ENCODE results near the gene MGAT1.
"Not testable (repeated sequence)": the region's sequence is repeated elsewhere in the genome, so short reads cannot be mapped to it uniquely, and the experiment has no call there.

MGAT1 gene

GRCh38 chr5:180788651-180789410, 13.8 kb downstream of the MGAT1 start:
- peaks cover 27% of the 10 kb centered on the region for H3K36me3 ChIP-seq (ENCODE audit: insufficient read depth, low read length)
- not testable (repeated sequence) for H3K27ac ChIP-seq (ENCODE audit: low read depth, low read length)

GRCh38 chr5:180787711-180788431, 14.7 kb downstream of the MGAT1 start:
- Histone ChIP-seq H3K36me3 (ENCODE audit: insufficient read depth, low read length) (peaks cover 27% of the 10 kb centered on the region), H3K27me3 (ENCODE audit: control insufficient read depth in 1 of 2, insufficient read depth in 2 of 2, low read length in 2 of 2) (no peaks in the 10 kb centered on the region), H3K9ac (ENCODE audit: low read length) (no peak overlapping the region), H3K27ac (ENCODE audit: low read depth, low read length) (no peak overlapping the region), H3K4me1 (ENCODE audit: insufficient read depth, low read length) (peaks cover 31% of the 10 kb centered on the region), H3K4me3 (ENCODE audit: low read depth in 1 of 2, low read length in 2 of 2) (no peak overlapping the region), H3K9me3 (ENCODE audit: low read length) (no peaks in the 10 kb centered on the region)

More at GRCh38 chr5:180788651-180789410, 13.8 kb downstream of the MGAT1 start:
- H3K9me3 ChIP-seq (ENCODE audit: low read length); H3K4me3 ChIP-seq (ENCODE audit: low read depth in 1 of 2, low read length in 2 of 2); H3K9ac ChIP-seq (ENCODE audit: low read length); H3K27me3 ChIP-seq (ENCODE audit: control insufficient read depth in 1 of 2, insufficient read depth in 2 of 2, low read length in 2 of 2): not testable (repeated sequence)
- peaks cover 31% of the 10 kb centered on the region for H3K4me1 ChIP-seq (ENCODE audit: insufficient read depth, low read length)

- Histone ChIP-seq H3K36me3 (ENCODE audit: insufficient read depth, low read length) (peaks cover 22% of the 10 kb centered on the region), H3K4me1 (ENCODE audit: insufficient read depth, low read length) (peaks cover 31% of the 10 kb centered on the region), H3K9ac (ENCODE audit: low read length) (peak overlapping the region; percentile 29), H3K27me3 (ENCODE audit: control insufficient read depth in 1 of 2, insufficient read depth in 2 of 2, low read length in 2 of 2) (no peaks in the 10 kb centered on the region), H3K9me3 (ENCODE audit: low read length) (no peaks in the 10 kb centered on the region), H3K4me3 (ENCODE audit: low read depth in 1 of 2, low read length in 2 of 2) (no peak overlapping the region), H3K27ac (ENCODE audit: low read depth, low read length) (peak overlapping the region; percentile 79)
Observed at GRCh38 chr5:180786531-180787398, 15.8 kb downstream of the MGAT1 start.

GRCh38 chr5:180785794-180786221, 16.8 kb downstream of the MGAT1 start:
- peaks cover 12% of the 10 kb centered on the region for H3K36me3 ChIP-seq (ENCODE audit: insufficient read depth, low read length)
- peak overlapping the region; percentile 79 for H3K27ac ChIP-seq (ENCODE audit: low read depth, low read length)
- H3K9me3 ChIP-seq (ENCODE audit: low read length), result no peaks in the 10 kb centered on the region
- peaks cover 31% of the 10 kb centered on the region for H3K4me1 ChIP-seq (ENCODE audit: insufficient read depth, low read length)
- peak overlapping the region; percentile 29 for H3K9ac ChIP-seq (ENCODE audit: low read length)
- peak overlapping the region in 1 of 2 donors; percentile 46 for H3K4me3 ChIP-seq (ENCODE audit: low read depth in 1 of 2, low read length in 2 of 2)
- no peaks in the 10 kb centered on the region for H3K27me3 ChIP-seq (ENCODE audit: control insufficient read depth in 1 of 2, insufficient read depth in 2 of 2, low read length in 2 of 2)

GRCh38 chr5:180785121-180785781, 17.4 kb downstream of the MGAT1 start:
- no peaks in the 10 kb centered on the region for H3K9me3 ChIP-seq (ENCODE audit: low read length)
- peak overlapping the region; percentile 79 for H3K27ac ChIP-seq (ENCODE audit: low read depth, low read length)
- peak overlapping the region; percentile 29 for H3K9ac ChIP-seq (ENCODE audit: low read length)
- peak overlapping the region in 1 of 2 donors; percentile 46 for H3K4me3 ChIP-seq (ENCODE audit: low read depth in 1 of 2, low read length in 2 of 2)
- peaks cover 7% of the 10 kb centered on the region for H3K36me3 ChIP-seq (ENCODE audit: insufficient read depth, low read length)
- H3K4me1 ChIP-seq (ENCODE audit: insufficient read depth, low read length), result peaks cover 31% of the 10 kb centered on the region
- H3K27me3 ChIP-seq (ENCODE audit: control insufficient read depth in 1 of 2, insufficient read depth in 2 of 2, low read length in 2 of 2), result no peaks in the 10 kb centered on the region

- Histone ChIP-seq H3K4me1 (ENCODE audit: insufficient read depth, low read length) (peaks cover 31% of the 10 kb centered on the region), H3K9ac (ENCODE audit: low read length) (peak overlapping the region; percentile 29), H3K27me3 (ENCODE audit: control insufficient read depth in 1 of 2, insufficient read depth in 2 of 2, low read length in 2 of 2) (no peaks in the 10 kb centered on the region), H3K9me3 (ENCODE audit: low read length) (no peaks in the 10 kb centered on the region), H3K4me3 (ENCODE audit: low read depth in 1 of 2, low read length in 2 of 2) (no peak overlapping the region), H3K36me3 (ENCODE audit: insufficient read depth, low read length) (peaks cover under 1% of the 10 kb centered on the region), H3K27ac (ENCODE audit: low read depth, low read length) (peak overlapping the region; percentile 79)
Observed at GRCh38 chr5:180784497-180785097, 18.0 kb downstream of the MGAT1 start.

- Histone ChIP-seq H3K36me3 (ENCODE audit: insufficient read depth, low read length) (no peaks in the 10 kb centered on the region), H3K4me3 (ENCODE audit: low read depth in 1 of 2, low read length in 2 of 2) (no peak overlapping the region), H3K27ac (ENCODE audit: low read depth, low read length) (no peak overlapping the region), H3K4me1 (ENCODE audit: insufficient read depth, low read length) (peaks cover 31% of the 10 kb centered on the region), H3K9me3 (ENCODE audit: low read length) (no peaks in the 10 kb centered on the region), H3K27me3 (ENCODE audit: control insufficient read depth in 1 of 2, insufficient read depth in 2 of 2, low read length in 2 of 2) (no peaks in the 10 kb centered on the region), H3K9ac (ENCODE audit: low read length) (no peak overlapping the region)
Observed at GRCh38 chr5:180783340-180784052, 19.1 kb downstream of the MGAT1 start.

GRCh38 chr5:180782748-180783147, 19.9 kb downstream of the MGAT1 start:
- Histone ChIP-seq H3K36me3 (ENCODE audit: insufficient read depth, low read length) (no peaks in the 10 kb centered on the region), H3K27ac (ENCODE audit: low read depth, low read length) (no peak overlapping the region), H3K9me3 (ENCODE audit: low read length) (no peaks in the 10 kb centered on the region), H3K9ac (ENCODE audit: low read length) (no peak overlapping the region), H3K4me3 (ENCODE audit: low read depth in 1 of 2, low read length in 2 of 2) (no peak overlapping the region), H3K27me3 (ENCODE audit: control insufficient read depth in 1 of 2, insufficient read depth in 2 of 2, low read length in 2 of 2) (no peaks in the 10 kb centered on the region), H3K4me1 (ENCODE audit: insufficient read depth, low read length) (peaks cover 31% of the 10 kb centered on the region)

- H3K27me3 ChIP-seq (ENCODE audit: control insufficient read depth in 1 of 2, insufficient read depth in 2 of 2, low read length in 2 of 2); H3K9ac ChIP-seq (ENCODE audit: low read length); H3K4me3 ChIP-seq (ENCODE audit: low read depth in 1 of 2, low read length in 2 of 2); H3K9me3 ChIP-seq (ENCODE audit: low read length); H3K36me3 ChIP-seq (ENCODE audit: insufficient read depth, low read length); H3K27ac ChIP-seq (ENCODE audit: low read depth, low read length): not testable (repeated sequence)
- peaks cover 22% of the 10 kb centered on the region for H3K4me1 ChIP-seq (ENCODE audit: insufficient read depth, low read length)
Observed at GRCh38 chr5:180781900-180782326, 20.7 kb downstream of the MGAT1 start.

- peaks cover 4% of the 10 kb centered on the region for H3K4me1 ChIP-seq (ENCODE audit: insufficient read depth, low read length)
- H3K27ac ChIP-seq (ENCODE audit: low read depth, low read length), result no peak overlapping the region
- H3K27me3 ChIP-seq (ENCODE audit: control insufficient read depth in 1 of 2, insufficient read depth in 2 of 2, low read length in 2 of 2), result no peaks in the 10 kb centered on the region
- H3K9me3 ChIP-seq (ENCODE audit: low read length), result no peaks in the 10 kb centered on the region
- no peak overlapping the region for H3K9ac ChIP-seq (ENCODE audit: low read length)
- no peaks in the 10 kb centered on the region for H3K36me3 ChIP-seq (ENCODE audit: insufficient read depth, low read length)
- no peak overlapping the region for H3K4me3 ChIP-seq (ENCODE audit: low read depth in 1 of 2, low read length in 2 of 2)
Observed at GRCh38 chr5:180779985-180780610, 22.5 kb downstream of the MGAT1 start.
